ENCODE results near the gene TIRAP. TPM values are rescaled to one million over a fixed set of nuclear protein-coding genes. Genes with fewer than 3 reads are reported as not detected.

The TIRAP gene
- total RNA-seq, 5 donors from 2014 or later (not counting 1 experiment from before 2014, with no cell fraction given), result 11.3 to 23.4 (median 21.9) TPM

- ChIA-PET POLR2A (no interaction called here), CTCF (interaction anchor here in 1 of 2 donors (0.5 to 1.5 kb wide), 4 partner anchors 31 to 86 kb away, joined by 3 to 6 read pairs (median 4); partner anchors contain the start of genes DCPS and FAM118B)
- H3K36me3 ChIP-seq (ENCODE audit: control insufficient read depth in 2 of 2, extremely low read depth in 1 of 2, insufficient read depth in 1 of 2, low read length in 1 of 2), result peaks cover 26 to 48% of the 10 kb centered on the region in 2 donors
- Mint-ChIP-seq H3K36me3 (peaks cover 43% of the 10 kb centered on the region), H3K27me3 (no peaks in the 10 kb centered on the region), H3K4me3 (peak overlapping the region; percentile 94 to 99 (median 97)), H3K9me3 (no peaks in the 10 kb centered on the region), H3K4me1 (peaks cover 40 to 49% (median 43%) of the 10 kb centered on the region in 3 donors), H3K27ac (peak overlapping the region; percentile 97 to 98)
- peak overlapping the region; percentile 89 for H3K27ac ChIP-seq (ENCODE audit: low read length)
- no peaks in the 10 kb centered on the region for H3K9me3 ChIP-seq
- 92% methylated on average over 4 of the region's 6 CpGs for WGBS (ENCODE audit: insufficient coverage)
- H3K4me3 ChIP-seq (ENCODE audit: control insufficient read depth in 1 of 2, extremely low read depth in 1 of 2, low read length in 1 of 2), result peak overlapping the region; percentile 91 to 97
- DNase-seq (no peak), ATAC-seq (replicated peaks in 1 of 4) (no peak)
- H3K27me3 ChIP-seq (replicated peaks in 1 of 2; ENCODE audit: control insufficient read depth in 2 of 2, extremely low read depth in 1 of 2, insufficient read depth in 2 of 2, low read length in 1 of 2), result no peaks in the 10 kb centered on the region
- peaks cover 18 to 20% of the 10 kb centered on the region in 2 experiments for H3K4me1 ChIP-seq (ENCODE audit: control insufficient read depth in 1 of 2, extremely low read depth in 1 of 2, insufficient read depth in 2 of 2, low read length in 2 of 2)
These were observed 15.2 kb upstream of the TIRAP start for GRCh38 chr11:126267650-126268049.

- H3K9me3 Mint-ChIP-seq, result no peaks in the 10 kb centered on the region
These were observed 14.6 kb upstream of the TIRAP start for GRCh38 chr11:126268361-126268707.

GRCh38 chr11:126268708-126269579 lies 13.9 kb upstream of the TIRAP start, which contains the start of the genes FOXRED1 and SRPRA:
Gene FOXRED1 (plus strand): TSS chr11:126269154. CDS start chr11:126269207, 53 bp downstream.
Gene SRPRA (minus strand): TSS chr11:126268895. CDS start chr11:126268804, 91 bp downstream.
- Mint-ChIP-seq H3K27ac (peak within 1 kb of the TSS; percentile 97 to 98), H3K4me1 (peaks cover 41 to 49% (median 43%) of the 10 kb centered on the region in 3 donors), H3K36me3 (peaks cover 40% of the 10 kb centered on the region), H3K4me3 (peak within 1 kb of the TSS; percentile 94 to 99 (median 97)), H3K27me3 (no peaks in the 10 kb centered on the region), H3K9me3 (no peaks in the 10 kb centered on the region)
- Histone ChIP-seq H3K27ac (ENCODE audit: low read length) (peak within 1 kb of the TSS; percentile 89), H3K4me3 (ENCODE audit: control insufficient read depth in 1 of 2, extremely low read depth in 1 of 2, low read length in 1 of 2) (peak within 1 kb of the TSS; percentile 91 to 97), H3K9me3 (no peaks in the 10 kb centered on the region), H3K4me1 (ENCODE audit: control insufficient read depth in 1 of 2, extremely low read depth in 1 of 2, insufficient read depth in 2 of 2, low read length in 2 of 2) (peaks cover 18 to 20% of the 10 kb centered on the region in 2 experiments), H3K36me3 (ENCODE audit: control insufficient read depth in 2 of 2, extremely low read depth in 1 of 2, insufficient read depth in 1 of 2, low read length in 1 of 2) (peaks cover 19 to 48% of the 10 kb centered on the region in 2 donors), H3K27me3 (replicated peaks in 1 of 2; ENCODE audit: control insufficient read depth in 2 of 2, extremely low read depth in 1 of 2, insufficient read depth in 2 of 2, low read length in 1 of 2) (no peaks in the 10 kb centered on the region)
- ChIA-PET POLR2A (interaction anchor here (0.6 to 1.2 kb wide), 6 partner anchors 13 to 678 kb away, joined by 3 to 13 read pairs (median 3); partner anchors contain the start of genes DCPS (in 1 of the 2) and TIRAP (in 1 of the 2)), CTCF (interaction anchor here (0.6 to 1.5 kb wide), 7 partner anchors 35 to 1516 kb away, joined by 3 to 6 read pairs (median 4); partner anchors contain the start of genes DCPS (in 1 of the 2) and FAM118B (in 1 of the 2))
- under 1% methylated on average over 60 of the region's 64 CpGs for WGBS (ENCODE audit: insufficient coverage)
- DNase-seq (peak; percentile 97 to 100 (median 100)), ATAC-seq (replicated peaks in 1 of 4) (peak; percentile 97 to 99 (median 98))

More at GRCh38 chr11:126268361-126268707, 14.6 kb upstream of the TIRAP start:
- ATAC-seq (replicated peaks in 1 of 4), result no peak
- H3K27ac Mint-ChIP-seq, result peak overlapping the region; percentile 97 to 98
- Histone ChIP-seq H3K4me1 (ENCODE audit: control insufficient read depth in 1 of 2, extremely low read depth in 1 of 2, insufficient read depth in 2 of 2, low read length in 2 of 2) (peaks cover 18 to 20% of the 10 kb centered on the region in 2 experiments), H3K27me3 (replicated peaks in 1 of 2; ENCODE audit: control insufficient read depth in 2 of 2, extremely low read depth in 1 of 2, insufficient read depth in 2 of 2, low read length in 1 of 2) (no peaks in the 10 kb centered on the region), H3K4me3 (ENCODE audit: control insufficient read depth in 1 of 2, extremely low read depth in 1 of 2, low read length in 1 of 2) (peak overlapping the region; percentile 91 to 97), H3K9me3 (no peaks in the 10 kb centered on the region), H3K27ac (ENCODE audit: low read length) (peak overlapping the region; percentile 89), H3K36me3 (ENCODE audit: control insufficient read depth in 2 of 2, extremely low read depth in 1 of 2, insufficient read depth in 1 of 2, low read length in 1 of 2) (peaks cover 25 to 48% of the 10 kb centered on the region in 2 donors)
- DNase-seq, result peak in 2 of 35 experiments; percentile 3 to 28
- ChIA-PET POLR2A (interaction anchor here (0.6 to 1.2 kb wide), 3 partner anchors 15 to 677 kb away, joined by 3 to 13 read pairs (median 3); partner anchors contain the start of gene TIRAP (in 1 of the 2)), CTCF (interaction anchor here in 1 of 2 donors (0.9 to 1.5 kb wide), 4 partner anchors 35 to 88 kb away, joined by 3 to 5 read pairs (median 3); partner anchors contain the start of genes DCPS and FAM118B)
- 0% methylated on average over 22 of the region's 23 CpGs for WGBS (ENCODE audit: insufficient coverage)
- no peaks in the 10 kb centered on the region for H3K27me3 Mint-ChIP-seq
- peak overlapping the region; percentile 94 to 99 (median 97) for H3K4me3 Mint-ChIP-seq
- H3K36me3 Mint-ChIP-seq, result peaks cover 40% of the 10 kb centered on the region
- H3K4me1 Mint-ChIP-seq, result peaks cover 41 to 49% (median 43%) of the 10 kb centered on the region in 3 donors

GRCh38 chr11:126277322-126277721 lies 5.6 kb upstream of the TIRAP start:
- no peaks in the 10 kb centered on the region for H3K9me3 ChIP-seq
- Mint-ChIP-seq H3K9me3 (no peaks in the 10 kb centered on the region), H3K36me3 (peaks cover 27% of the 10 kb centered on the region), H3K4me1 (peaks cover 27 to 30% (median 28%) of the 10 kb centered on the region in 3 donors), H3K27ac (no peak overlapping the region), H3K27me3 (no peaks in the 10 kb centered on the region), H3K4me3 (no peak overlapping the region)
- peaks cover 8 to 24% of the 10 kb centered on the region in 2 experiments for H3K4me1 ChIP-seq (ENCODE audit: control insufficient read depth in 1 of 2, extremely low read depth in 1 of 2, insufficient read depth in 2 of 2, low read length in 2 of 2)
- no peak overlapping the region for H3K4me3 ChIP-seq (ENCODE audit: control insufficient read depth in 1 of 2, extremely low read depth in 1 of 2, low read length in 1 of 2)
- H3K27ac ChIP-seq (ENCODE audit: low read length), result no peak overlapping the region
- peaks cover 7 to 37% of the 10 kb centered on the region in 2 donors for H3K36me3 ChIP-seq (ENCODE audit: control insufficient read depth in 2 of 2, extremely low read depth in 1 of 2, insufficient read depth in 1 of 2, low read length in 1 of 2)
- ChIA-PET POLR2A (no interaction called here), CTCF (no interaction called here)
- 98% methylated on average over 9 of the region's 11 CpGs for WGBS (ENCODE audit: insufficient coverage)
- H3K27me3 ChIP-seq (replicated peaks in 1 of 2; ENCODE audit: control insufficient read depth in 2 of 2, extremely low read depth in 1 of 2, insufficient read depth in 2 of 2, low read length in 1 of 2), result no peaks in the 10 kb centered on the region
- DNase-seq, result no peak
- ATAC-seq (replicated peaks in 1 of 4), result no peak

- CTCF ChIA-PET, result no interaction called here
- H3K36me3 Mint-ChIP-seq, result peaks cover 27% of the 10 kb centered on the region
- ATAC-seq (replicated peaks in 1 of 4) (no peak), DNase-seq (no peak)
- POLR2A ChIA-PET, result no interaction called here
- 100% methylated on average over 3 of the region's 4 CpGs for WGBS (ENCODE audit: insufficient coverage)
- Histone ChIP-seq H3K27ac (ENCODE audit: low read length) (no peak overlapping the region), H3K4me3 (ENCODE audit: control insufficient read depth in 1 of 2, extremely low read depth in 1 of 2, low read length in 1 of 2) (no peak overlapping the region), H3K27me3 (replicated peaks in 1 of 2; ENCODE audit: control insufficient read depth in 2 of 2, extremely low read depth in 1 of 2, insufficient read depth in 2 of 2, low read length in 1 of 2) (no peaks in the 10 kb centered on the region), H3K36me3 (ENCODE audit: control insufficient read depth in 2 of 2, extremely low read depth in 1 of 2, insufficient read depth in 1 of 2, low read length in 1 of 2) (peaks cover 7 to 36% of the 10 kb centered on the region in 2 donors), H3K4me1 (ENCODE audit: control insufficient read depth in 1 of 2, extremely low read depth in 1 of 2, insufficient read depth in 2 of 2, low read length in 2 of 2) (peaks cover 8 to 28% of the 10 kb centered on the region in 2 experiments), H3K9me3 (no peaks in the 10 kb centered on the region)
- peaks cover 27 to 32% (median 30%) of the 10 kb centered on the region in 3 donors for H3K4me1 Mint-ChIP-seq
- H3K9me3 Mint-ChIP-seq, result no peaks in the 10 kb centered on the region
- no peak overlapping the region for H3K4me3 Mint-ChIP-seq
- H3K27ac Mint-ChIP-seq, result no peak overlapping the region
- H3K27me3 Mint-ChIP-seq, result no peaks in the 10 kb centered on the region
These were observed 5.1 kb upstream of the TIRAP start for GRCh38 chr11:126277780-126278179.

- 93% methylated on average over 3 of the region's 8 CpGs for WGBS (ENCODE audit: insufficient coverage)
These were observed 3.7 kb upstream of the TIRAP start for GRCh38 chr11:126279191-126279590.

More at GRCh38 chr11:126279191-126279590, 3.7 kb upstream of the TIRAP start:
- Mint-ChIP-seq H3K27ac (peak overlapping the region; percentile 49 to 51), H3K36me3 (peaks cover 19% of the 10 kb centered on the region), H3K4me1 (peaks cover 33 to 40% (median 36%) of the 10 kb centered on the region in 3 donors), H3K9me3 (no peaks in the 10 kb centered on the region), H3K27me3 (no peaks in the 10 kb centered on the region), H3K4me3 (peak overlapping the region in 1 of 3 donors; percentile 95)
- no peak for DNase-seq
- Histone ChIP-seq H3K4me3 (ENCODE audit: control insufficient read depth in 1 of 2, extremely low read depth in 1 of 2, low read length in 1 of 2) (no peak overlapping the region), H3K27ac (ENCODE audit: low read length) (no peak overlapping the region), H3K27me3 (replicated peaks in 1 of 2; ENCODE audit: control insufficient read depth in 2 of 2, extremely low read depth in 1 of 2, insufficient read depth in 2 of 2, low read length in 1 of 2) (no peaks in the 10 kb centered on the region), H3K36me3 (ENCODE audit: control insufficient read depth in 2 of 2, extremely low read depth in 1 of 2, insufficient read depth in 1 of 2, low read length in 1 of 2) (peaks cover 7 to 22% of the 10 kb centered on the region in 2 donors), H3K4me1 (ENCODE audit: control insufficient read depth in 1 of 2, extremely low read depth in 1 of 2, insufficient read depth in 2 of 2, low read length in 2 of 2) (peaks cover 11 to 38% of the 10 kb centered on the region in 2 experiments), H3K9me3 (no peaks in the 10 kb centered on the region)
- ChIA-PET POLR2A (interaction anchor here in 1 of 2 donors (0.6 kb wide), 1 partner anchor 9 kb away, joined by 4 read pairs; no protein-coding TSS in a partner anchor), CTCF (no interaction called here)
- ATAC-seq (replicated peaks in 1 of 4), result no peak

Measured in T-cell (primary cell).